Duodenal mucosa (tissue), 2 donors: ENCODE measurements around the gene PUSL1.

ENCODE experiments used
- H3K27ac ChIP-seq: one replicate; pipeline ENCODE4 v1.7.0; 2013; ENCODE audit warnings: low read depth, low read length
- H3K27me3 ChIP-seq, 2 donors: one replicate each; pipeline ENCODE4 v1.7.0; 2013; ENCODE audit warnings: low read length in 2 of 2, control low read depth in 1 of 2; ENCODE audit not compliant: insufficient read depth in 2 of 2, control insufficient read depth in 1 of 2
- H3K36me3 ChIP-seq, 2 donors: one replicate each; pipeline ENCODE4 v1.7.0; 2013; ENCODE audit warnings: low read length in 2 of 2, control low read depth in 1 of 2; ENCODE audit not compliant: insufficient read depth in 2 of 2, control insufficient read depth in 1 of 2
- H3K4me1 ChIP-seq, 2 donors: one replicate each; pipeline ENCODE4 v1.7.0; 2013; ENCODE audit warnings: low read length in 2 of 2, control low read depth in 1 of 2; ENCODE audit not compliant: insufficient read depth in 2 of 2, control insufficient read depth in 1 of 2
- H3K4me3 ChIP-seq, 2 donors: one replicate each; pipeline ENCODE4 v1.7.0; 2013; ENCODE audit warnings: low read length in 2 of 2, low read depth in 1 of 2
- H3K9ac ChIP-seq, 2 donors: one replicate each; pipeline ENCODE4 v1.7.0; 2013; ENCODE audit warnings: low read length in 2 of 2, low read depth in 1 of 2
- H3K9me3 ChIP-seq, 2 donors: one replicate each; pipeline ENCODE4 v1.7.0; 2013; ENCODE audit warnings: low read length in 2 of 2, control low read depth in 1 of 2; ENCODE audit not compliant: control insufficient read depth in 1 of 2

The PUSL1 gene

GRCh38 chr1:1336931-1337792 is 28.8 kb downstream of the PUSL1 start:
- no peak overlapping the region for H3K9ac ChIP-seq
- peaks cover 10 to 12% of the 10 kb centered on the region in 2 donors for H3K4me1 ChIP-seq
- no peak overlapping the region for H3K4me3 ChIP-seq
- H3K27me3 ChIP-seq, result peaks cover 0 to 18% of the 10 kb centered on the region in 2 donors
- no peaks in the 10 kb centered on the region for H3K9me3 ChIP-seq
- H3K27ac ChIP-seq, result no peak overlapping the region
- H3K36me3 ChIP-seq, result peaks cover 7 to 40% of the 10 kb centered on the region in 2 donors

- no peak overlapping the region for H3K27ac ChIP-seq
- H3K9me3 ChIP-seq, result no peaks in the 10 kb centered on the region
- no peak overlapping the region for H3K9ac ChIP-seq
- H3K4me3 ChIP-seq, result no peak overlapping the region
- peaks cover 6% of the 10 kb centered on the region in 2 donors for H3K4me1 ChIP-seq
- peaks cover 7 to 40% of the 10 kb centered on the region in 2 donors for H3K36me3 ChIP-seq
- peaks cover 0 to 13% of the 10 kb centered on the region in 2 donors for H3K27me3 ChIP-seq
Measured at GRCh38 chr1:1337793-1338147, 29.4 kb downstream of the PUSL1 start.

DNA sequence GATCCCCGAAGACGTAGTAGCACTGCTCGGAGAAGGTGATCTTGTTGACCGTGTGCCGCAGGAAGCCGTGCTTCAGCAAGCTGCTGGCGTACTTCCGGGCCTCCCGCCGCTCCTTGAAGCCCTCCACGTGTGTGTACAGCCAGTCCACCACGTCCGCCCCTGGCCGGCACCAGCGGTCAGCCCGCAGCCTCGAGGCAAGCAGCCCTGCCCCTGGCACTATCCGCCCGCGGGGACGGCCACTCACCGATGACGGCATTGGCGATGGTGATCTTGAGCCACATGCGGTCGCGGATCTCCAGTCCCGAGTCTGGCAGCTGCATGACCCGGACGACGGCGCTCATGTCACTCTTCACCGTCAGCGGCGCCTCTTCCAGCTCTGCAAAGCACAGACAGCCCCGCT is 29.9 kb downstream of the PUSL1 start:
- H3K4me3 ChIP-seq, result no peak overlapping the region
- H3K36me3 ChIP-seq, result peaks cover 7 to 40% of the 10 kb centered on the region in 2 donors
- H3K27ac ChIP-seq, result no peak overlapping the region
- peaks cover 0 to 9% of the 10 kb centered on the region in 2 donors for H3K27me3 ChIP-seq
- H3K4me1 ChIP-seq, result peaks cover under 1 to 1% of the 10 kb centered on the region in 2 donors
- H3K9ac ChIP-seq, result no peak overlapping the region
- H3K9me3 ChIP-seq, result no peaks in the 10 kb centered on the region

GRCh38 chr1:1340185-1340584 is 31.8 kb downstream of the PUSL1 start:
- Histone ChIP-seq H3K27ac (no peak overlapping the region), H3K9me3 (no peaks in the 10 kb centered on the region), H3K27me3 (no peaks in the 10 kb centered on the region), H3K9ac (no peak overlapping the region), H3K4me3 (no peak overlapping the region), H3K4me1 (peaks cover 7% of the 10 kb centered on the region in 2 donors), H3K36me3 (peaks cover 7 to 40% of the 10 kb centered on the region in 2 donors)

GRCh38 chr1:1340791-1341548 is 32.6 kb downstream of the PUSL1 start:
- Histone ChIP-seq H3K27me3 (no peaks in the 10 kb centered on the region), H3K9me3 (no peaks in the 10 kb centered on the region), H3K36me3 (peaks cover 7 to 40% of the 10 kb centered on the region in 2 donors), H3K4me3 (no peak overlapping the region), H3K9ac (no peak overlapping the region), H3K4me1 (peaks cover 14 to 15% of the 10 kb centered on the region in 2 donors), H3K27ac (no peak overlapping the region)

- H3K9me3 ChIP-seq, result no peaks in the 10 kb centered on the region
- no peak overlapping the region for H3K27ac ChIP-seq
- H3K4me3 ChIP-seq, result no peak overlapping the region
- H3K36me3 ChIP-seq, result peaks cover 7 to 40% of the 10 kb centered on the region in 2 donors
- no peaks in the 10 kb centered on the region for H3K27me3 ChIP-seq
- no peak overlapping the region for H3K9ac ChIP-seq
- peaks cover 20 to 21% of the 10 kb centered on the region in 2 donors for H3K4me1 ChIP-seq
Measured at GRCh38 chr1:1341549-1342021, 33.2 kb downstream of the PUSL1 start.

DNA sequence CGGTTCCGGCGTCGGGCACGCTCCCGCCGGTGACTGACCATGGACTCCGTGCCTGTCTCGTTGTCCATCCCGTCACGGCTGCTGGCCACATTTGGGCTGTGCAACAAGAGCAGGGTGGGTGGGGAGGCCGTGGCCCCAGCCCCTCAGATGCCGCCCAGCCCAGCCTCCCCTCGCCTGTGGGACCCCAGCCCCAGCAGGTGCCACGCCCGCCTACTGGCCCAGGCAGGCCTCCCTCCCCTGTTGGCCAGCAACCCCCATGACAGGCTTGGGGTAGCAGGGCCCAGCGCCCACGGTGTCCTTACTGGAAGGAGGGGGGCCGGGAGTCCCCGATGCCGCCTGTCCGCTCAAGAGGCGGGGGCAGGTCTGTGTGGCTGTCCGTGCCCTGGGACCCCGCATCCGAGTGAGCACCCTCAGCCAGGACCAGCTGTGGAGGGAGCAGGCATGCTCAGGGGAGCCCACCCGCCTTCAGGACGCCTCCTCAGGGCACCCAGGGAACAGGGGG is 33.7 kb downstream of the PUSL1 start:
- Histone ChIP-seq H3K9ac (no peak overlapping the region), H3K27ac (no peak overlapping the region), H3K36me3 (peaks cover 7 to 40% of the 10 kb centered on the region in 2 donors), H3K4me3 (no peak overlapping the region), H3K4me1 (peaks cover 26% of the 10 kb centered on the region in 2 donors), H3K27me3 (no peaks in the 10 kb centered on the region), H3K9me3 (no peaks in the 10 kb centered on the region)

GRCh38 chr1:1342584-1343115 is 34.3 kb downstream of the PUSL1 start:
- Histone ChIP-seq H3K36me3 (peaks cover 7 to 36% of the 10 kb centered on the region in 2 donors), H3K4me1 (peaks cover 31 to 32% of the 10 kb centered on the region in 2 donors), H3K4me3 (no peak overlapping the region), H3K9ac (no peak overlapping the region), H3K27ac (no peak overlapping the region), H3K9me3 (no peaks in the 10 kb centered on the region), H3K27me3 (no peaks in the 10 kb centered on the region)

- Histone ChIP-seq H3K9me3 (no peaks in the 10 kb centered on the region), H3K4me3 (no peak overlapping the region), H3K27me3 (no peaks in the 10 kb centered on the region), H3K4me1 (peaks cover 34 to 41% of the 10 kb centered on the region in 2 donors), H3K27ac (no peak overlapping the region), H3K36me3 (peaks cover 7 to 29% of the 10 kb centered on the region in 2 donors), H3K9ac (no peak overlapping the region)
Measured at GRCh38 chr1:1343811-1344421, 35.5 kb downstream of the PUSL1 start.
